Measurements from ENCODE around the gene DTWD1.
"Not testable (repeated sequence)": the region's sequence is repeated elsewhere in the genome, so short reads cannot be mapped to it uniquely, and the experiment has no call there.

DNA sequence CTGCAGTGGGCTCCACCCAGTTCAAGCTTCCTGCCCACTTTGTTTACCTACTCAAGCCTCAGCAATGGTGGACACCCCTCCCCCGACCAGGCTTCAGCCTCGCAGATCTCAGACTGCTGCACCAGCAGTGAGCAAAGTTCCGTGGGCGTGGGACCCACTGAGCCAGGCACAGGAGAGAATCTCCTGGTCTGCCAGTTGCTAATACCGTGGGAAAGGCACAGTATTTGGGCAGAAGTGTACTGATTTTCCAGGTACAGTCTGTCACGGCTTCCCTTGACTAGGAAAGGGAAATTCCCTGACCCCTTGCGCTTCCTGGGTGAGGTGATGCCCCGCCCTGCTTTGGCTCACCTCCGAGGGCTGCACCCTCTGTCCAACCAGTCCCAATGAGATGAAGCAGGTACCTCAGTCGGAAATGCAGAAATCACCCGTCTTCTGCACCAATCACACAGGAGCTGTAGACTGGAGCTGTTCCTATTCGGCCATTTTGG is 28.0 kb upstream of the DTWD1 start:
- TF ChIP-seq, protein P1, sequence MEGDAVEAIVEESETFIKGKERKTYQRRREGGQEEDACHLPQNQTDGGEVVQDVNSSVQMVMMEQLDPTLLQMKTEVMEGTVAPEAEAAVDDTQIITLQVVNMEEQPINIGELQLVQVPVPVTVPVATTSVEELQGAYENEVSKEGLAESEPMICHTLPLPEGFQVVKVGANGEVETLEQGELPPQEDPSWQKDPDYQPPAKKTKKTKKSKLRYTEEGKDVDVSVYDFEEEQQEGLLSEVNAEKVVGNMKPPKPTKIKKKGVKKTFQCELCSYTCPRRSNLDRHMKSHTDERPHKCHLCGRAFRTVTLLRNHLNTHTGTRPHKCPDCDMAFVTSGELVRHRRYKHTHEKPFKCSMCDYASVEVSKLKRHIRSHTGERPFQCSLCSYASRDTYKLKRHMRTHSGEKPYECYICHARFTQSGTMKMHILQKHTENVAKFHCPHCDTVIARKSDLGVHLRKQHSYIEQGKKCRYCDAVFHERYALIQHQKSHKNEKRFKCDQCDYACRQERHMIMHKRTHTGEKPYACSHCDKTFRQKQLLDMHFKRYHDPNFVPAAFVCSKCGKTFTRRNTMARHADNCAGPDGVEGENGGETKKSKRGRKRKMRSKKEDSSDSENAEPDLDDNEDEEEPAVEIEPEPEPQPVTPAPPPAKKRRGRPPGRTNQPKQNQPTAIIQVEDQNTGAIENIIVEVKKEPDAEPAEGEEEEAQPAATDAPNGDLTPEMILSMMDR (optimal IDR thresholded peaks at IDR 0.05 in 1 of 3, IDR thresholded peaks at IDR 0.05 in 1 of 3, conservative IDR thresholded peaks at IDR 0.05 in 1 of 3; ENCODE audit: extremely low read depth in 1 of 3, insufficient read depth in 2 of 3, low read length in 3 of 3): not testable (repeated sequence)
- TF ChIP-seq EZH2 (IDR thresholded peaks at IDR 0.05; ENCODE audit: low read length): not testable (repeated sequence)
